HepG2 (cell line): Measurements from ENCODE around the gene DDX1. TPM values are rescaled to one million over a fixed set of nuclear protein-coding genes. Genes with fewer than 3 reads are reported as not detected.

ENCODE experiments used
- ELF1 ChIP-seq: sonication (generic); formaldehyde crosslinking; IDR thresholded peaks from 2 replicates; pipeline ENCODE4 v1.4.0; 2020; ENCODE audit warnings: missing genetic modification reagents
- GRHL1 ChIP-seq: sonication (generic); formaldehyde crosslinking; conservative IDR thresholded peaks from 2 replicates; pipeline ENCODE4 v1.8.0; 2022; ENCODE audit warnings: missing genetic modification reagents
- HDAC1 ChIP-seq: sonication (generic); formaldehyde crosslinking; IDR thresholded peaks from 2 replicates; pipeline ENCODE4 v1.5.1; 2020; ENCODE audit warnings: mild to moderate bottlenecking, missing genetic modification reagents
- HNRNPL ChIP-seq: fragments of 200-400 bp; formaldehyde crosslinking; IDR thresholded peaks from 2 replicates; pipeline ENCODE4 v1.6.1; 2017; ENCODE audit warnings: mild to moderate bottlenecking, low read depth, low read length
- HNRNPUL1 ChIP-seq: fragments of 200-400 bp; formaldehyde crosslinking; IDR thresholded peaks from 2 replicates; pipeline ENCODE4 v1.6.1; 2017; ENCODE audit warnings: low read depth, mild to moderate bottlenecking, low read length, moderate library complexity
- HOMEZ ChIP-seq: IDR thresholded peaks from 2 replicates; pipeline ENCODE4 v1.6.1; 2016; ENCODE audit warnings: low read depth
- MLXIP ChIP-seq: sonication (generic); formaldehyde crosslinking; IDR thresholded peaks from 2 replicates; pipeline ENCODE4 v1.9.0; 2021; ENCODE audit warnings: missing genetic modification reagents, borderline replicate concordance
- PHB2 ChIP-seq: fragments of 450-650 bp; IDR thresholded peaks from 2 replicates; pipeline ENCODE4 v1.6.1; 2018; ENCODE audit not compliant: partially characterized antibody
- SPEN ChIP-seq: sonication (generic); formaldehyde crosslinking; IDR thresholded peaks from 2 replicates; pipeline ENCODE4 v1.5.1; 2020; ENCODE audit warnings: low read depth, mild to moderate bottlenecking, missing genetic modification reagents
- TAF15 ChIP-seq: fragments of 200-400 bp; formaldehyde crosslinking; IDR thresholded peaks from one replicate; pipeline ENCODE4 v1.6.1; 2018; ENCODE audit warnings: mild to moderate bottlenecking, low read depth, low read length; ENCODE audit not compliant: poor library complexity, severe bottlenecking
- TERF1 ChIP-seq: sonication (generic); formaldehyde crosslinking; IDR thresholded peaks from 2 replicates; pipeline ENCODE4 v1.8.0; 2022; ENCODE audit warnings: mild to moderate bottlenecking, missing genetic modification reagents, moderate library complexity
- XRCC5 ChIP-seq: fragments of 200-400 bp; formaldehyde crosslinking; optimal IDR thresholded peaks from 2 replicates; pipeline ENCODE3; 2017; ENCODE audit warnings: mild to moderate bottlenecking, low read length
- ZBTB7A ChIP-seq: sonication (generic); formaldehyde crosslinking; IDR thresholded peaks from 2 replicates; pipeline ENCODE4 v1.8.0; 2022; ENCODE audit warnings: mild to moderate bottlenecking, missing genetic modification reagents
- ZHX1 ChIP-seq: sonication (generic); formaldehyde crosslinking; IDR thresholded peaks from 2 replicates; pipeline ENCODE4 v1.8.1; 2022; ENCODE audit warnings: low read depth, mild to moderate bottlenecking, missing genetic modification reagents
- ZNF780A ChIP-seq: sonication (generic); formaldehyde crosslinking; IDR thresholded peaks from 2 replicates; pipeline ENCODE4 v1.8.0; 2022; ENCODE audit warnings: mild to moderate bottlenecking, missing genetic modification reagents, moderate library complexity
- ZNF883 ChIP-seq: sonication (generic); formaldehyde crosslinking; IDR thresholded peaks from 2 replicates; pipeline ENCODE4 v1.5.1; 2020; ENCODE audit warnings: mild to moderate bottlenecking, missing genetic modification reagents; ENCODE audit errors: not compliant biosample characterization
- polyA plus RNA-seq, 8 experiments: library from polyadenylated mRNA; depleted of rRNA in 3 of 8; stranded (reverse) in 7 of 8; unstranded in 1 of 8; fragments of >200 nt; fragmentation: Illumina TruSeq in 4 of 8; extraction: Trizol in 4 of 8; gene quantifications; 2 replicates each; pipeline versions ENCODE4 v1.2.1 to v1.2.3, GENCODE V29; 2011 to 2016; ENCODE audit warnings: low read depth in 4 of 8, missing spikeins in 1 of 8, mixed read lengths in 1 of 8; ENCODE audit not compliant: insufficient read depth in 1 of 8
- total RNA-seq, 5 experiments: library from RNA; depleted of rRNA; stranded (reverse); fragments of >200 nt; fragmentation: Illumina TruSeq; extraction: Trizol; gene quantifications; 2 replicates each; pipeline ENCODE4 v1.2.3, GENCODE V29; 2016; ENCODE audit warnings: low read depth in 1 of 5

DDX1 gene
- total and polyA plus RNA-seq, 2 of the 13 experiments (the other 11 are each of a cell fraction or from before 2014, with no cell fraction given) = 81.6 to 130 TPM

GRCh38 chr2:15591692-15592463 is at the start of gene DDX1 (continued):
- peak; percentile 20 for TF ChIP-seq TAF15
- TF ChIP-seq ZNF883 (CRISPR knock-in tag) = peak; percentile 99
- peak; percentile 92; the same call in 1 of the 2 replicates for TF ChIP-seq ZHX1 (CRISPR knock-in tag)
- peak; percentile 34; the same call in 1 of the 2 replicates for TF ChIP-seq HNRNPL
- peak; percentile 98 for TF ChIP-seq HOMEZ (CRISPR knock-in tag)
- peak; percentile 76 for TF ChIP-seq ZBTB7A (CRISPR knock-in tag)
- TF ChIP-seq MLXIP (CRISPR knock-in tag) = peak; percentile 85; the same call in 1 of the 2 replicates
- peak; percentile 95 for TF ChIP-seq ELF1 (CRISPR knock-in tag)
- TF ChIP-seq HDAC1 = peak; percentile 99
- TF ChIP-seq GRHL1 (CRISPR knock-in tag) = peak; percentile 30; the same call in 1 of the 2 replicates
- peak; percentile 98 for TF ChIP-seq SPEN (CRISPR knock-in tag)
- no peak for TF ChIP-seq PHB2
- peak; percentile 95 for TF ChIP-seq ZNF780A
- TF ChIP-seq TERF1 (CRISPR knock-in tag) = 0 out of 2 replicates have a peak, but pooled peaks have one; percentile 15
- TF ChIP-seq XRCC5 = peak; percentile 99
- peak; percentile 90; the same call in 1 of the 2 replicates for TF ChIP-seq HNRNPUL1
